ENCODE results near the gene LTBP2.

LTBP2 gene

GRCh38 chr14:74612350-74613021, 449 bp upstream of the LTBP2 start:
- DNase-seq (ENCODE audit: low read depth in 2 of 2), result peak; percentile 77 to 83

- DNase-seq (ENCODE audit: low read depth in 2 of 2), result no peak
Measured at GRCh38 chr14:74610866-74611649, 979 bp downstream of the LTBP2 start.

GRCh38 chr14:74610199-74610865, 1.7 kb downstream of the LTBP2 start:
- DNase-seq (ENCODE audit: low read depth in 2 of 2), result no peak

GRCh38 chr14:74609721-74610120, 2.3 kb downstream of the LTBP2 start:
- no peak for DNase-seq (ENCODE audit: low read depth in 2 of 2)

GRCh38 chr14:74608959-74609611, 3.0 kb downstream of the LTBP2 start:
- DNase-seq (ENCODE audit: low read depth in 2 of 2), result peak; percentile 72 to 78

GRCh38 chr14:74606727-74607126, 5.3 kb downstream of the LTBP2 start:
- no peak for DNase-seq (ENCODE audit: low read depth in 2 of 2)

GRCh38 chr14:74605531-74606223, 6.4 kb downstream of the LTBP2 start:
- DNase-seq (ENCODE audit: low read depth in 2 of 2), result no peak

GRCh38 chr14:74604911-74605310, 7.1 kb downstream of the LTBP2 start:
- DNase-seq (ENCODE audit: low read depth in 2 of 2), result no peak

GRCh38 chr14:74604157-74604556, 7.9 kb downstream of the LTBP2 start:
- DNase-seq (ENCODE audit: low read depth in 2 of 2), result no peak

- DNase-seq (ENCODE audit: low read depth in 2 of 2), result no peak
Measured at GRCh38 chr14:74601982-74602381, 10.1 kb downstream of the LTBP2 start.

GRCh38 chr14:74599946-74600345, 12.1 kb downstream of the LTBP2 start:
- DNase-seq (ENCODE audit: low read depth in 2 of 2), result no peak

- DNase-seq (ENCODE audit: low read depth in 2 of 2), result no peak
Measured at GRCh38 chr14:74599321-74599761, 12.7 kb downstream of the LTBP2 start.

- DNase-seq (ENCODE audit: low read depth in 2 of 2), result no peak
Measured at GRCh38 chr14:74596741-74597450, 15.1 kb downstream of the LTBP2 start.

- no peak for DNase-seq (ENCODE audit: low read depth in 2 of 2)
Measured at GRCh38 chr14:74595006-74595735, 16.9 kb downstream of the LTBP2 start.

- DNase-seq (ENCODE audit: low read depth in 2 of 2), result no peak
Measured at GRCh38 chr14:74594606-74595005, 17.4 kb downstream of the LTBP2 start.

- DNase-seq (ENCODE audit: low read depth in 2 of 2), result no peak
Measured at GRCh38 chr14:74594029-74594428, 18.0 kb downstream of the LTBP2 start.

GRCh38 chr14:74593241-74593953, 18.6 kb downstream of the LTBP2 start:
- no peak for DNase-seq (ENCODE audit: low read depth in 2 of 2)

- no peak for DNase-seq (ENCODE audit: low read depth in 2 of 2)
Measured at GRCh38 chr14:74592476-74593201, 19.4 kb downstream of the LTBP2 start.

- DNase-seq (ENCODE audit: low read depth in 2 of 2), result no peak
Measured at GRCh38 chr14:74591899-74592298, 20.1 kb downstream of the LTBP2 start.
